ENCODE results near the gene WWOX. TPM values are rescaled to one million over a fixed set of nuclear protein-coding genes. Genes with fewer than 3 reads are reported as not detected.

WWOX gene
- total RNA-seq, 1 donor from 2014 or later = 19.0 TPM

DNA sequence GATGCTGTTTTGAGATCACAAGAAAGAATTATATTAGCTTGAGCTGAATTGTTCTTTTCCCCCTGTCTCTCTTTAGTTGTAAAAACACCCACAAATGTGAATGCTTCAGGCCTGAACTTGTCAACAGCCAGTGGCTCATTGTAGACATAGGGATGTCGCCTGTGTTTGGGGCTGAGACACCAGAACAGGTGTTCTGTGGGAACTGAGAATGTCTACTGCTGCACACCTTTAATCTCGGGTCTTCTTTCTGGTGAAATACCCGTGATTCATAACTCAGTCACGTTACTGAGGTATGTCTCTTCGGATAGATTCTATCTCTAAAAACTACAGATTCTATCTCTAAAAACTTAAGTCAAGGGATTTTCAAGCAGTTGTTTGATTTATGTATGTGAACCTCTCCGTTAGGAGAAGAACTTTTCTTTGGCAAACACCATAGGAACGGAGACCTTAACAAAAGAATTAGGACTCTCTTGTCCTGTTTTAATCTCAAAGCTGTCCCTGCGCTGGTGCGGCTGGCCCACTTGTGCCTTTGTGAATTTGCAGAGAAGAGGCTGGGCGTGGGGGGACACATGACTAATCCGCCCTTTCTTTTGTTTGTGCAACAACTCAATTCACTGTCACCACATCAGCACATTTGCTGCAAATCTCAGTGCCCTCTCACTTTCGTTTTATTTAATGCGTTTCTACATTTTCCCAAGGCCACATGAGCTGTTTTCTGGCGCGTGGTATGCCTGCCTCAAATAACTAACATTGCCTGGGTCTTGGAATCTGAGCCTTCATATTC is 858.1 kb downstream of the WWOX start:
- intact Hi-C loops (cut with micrococcal nuclease) = loop anchor here (5.0 kb wide), 1 partner anchor 770 kb away; no protein-coding TSS in a partner anchor

DNA sequence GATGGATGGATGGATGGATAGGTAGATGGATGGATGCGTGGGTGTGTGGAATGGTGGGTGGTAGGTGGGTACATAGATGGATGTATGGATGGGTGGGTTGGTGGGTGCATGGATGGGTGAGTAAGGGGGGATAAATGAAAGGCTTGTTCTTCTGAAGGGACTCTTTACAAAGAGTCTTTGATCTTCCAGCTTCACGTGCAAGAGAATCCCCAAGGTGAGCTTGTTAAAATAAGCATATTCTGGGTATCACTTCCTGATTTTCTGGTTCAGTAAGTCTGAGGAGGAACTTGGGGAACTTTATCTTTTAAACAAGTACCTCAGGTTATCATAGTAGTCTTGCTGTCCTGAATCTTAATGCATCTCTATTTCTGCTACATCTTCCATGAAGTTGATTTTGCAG is 862.0 kb downstream of the WWOX start:
- intact Hi-C loops (cut with micrococcal nuclease) = loop anchor here (5.0 kb wide), 1 partner anchor 184 kb away; no protein-coding TSS in a partner anchor

DNA sequence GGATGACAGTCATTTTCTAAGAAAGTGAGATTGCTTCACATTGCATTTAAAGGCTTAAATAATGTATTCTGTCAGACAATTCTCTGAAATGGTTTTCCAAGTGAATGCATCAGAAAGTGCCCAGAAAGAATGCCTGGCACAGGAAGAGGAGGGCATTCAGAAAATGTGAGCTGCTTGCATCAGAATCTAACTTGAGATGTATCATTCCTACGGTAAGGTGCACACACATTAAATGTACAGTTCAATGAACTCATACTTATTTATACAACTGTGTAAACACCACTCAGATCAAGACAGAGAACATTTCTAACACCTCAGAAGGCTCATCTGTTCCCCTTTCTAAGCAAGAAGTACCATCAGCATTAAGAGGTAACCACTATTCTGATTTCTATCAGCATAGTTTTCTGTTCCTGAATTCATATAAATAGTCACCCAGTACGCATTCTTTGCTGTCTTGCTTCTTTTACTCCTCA is 863.0 kb downstream of the WWOX start:
- intact Hi-C loops (cut with micrococcal nuclease) = loop anchor here (5.0 kb wide), 1 partner anchor 185 kb away; no protein-coding TSS in a partner anchor

DNA sequence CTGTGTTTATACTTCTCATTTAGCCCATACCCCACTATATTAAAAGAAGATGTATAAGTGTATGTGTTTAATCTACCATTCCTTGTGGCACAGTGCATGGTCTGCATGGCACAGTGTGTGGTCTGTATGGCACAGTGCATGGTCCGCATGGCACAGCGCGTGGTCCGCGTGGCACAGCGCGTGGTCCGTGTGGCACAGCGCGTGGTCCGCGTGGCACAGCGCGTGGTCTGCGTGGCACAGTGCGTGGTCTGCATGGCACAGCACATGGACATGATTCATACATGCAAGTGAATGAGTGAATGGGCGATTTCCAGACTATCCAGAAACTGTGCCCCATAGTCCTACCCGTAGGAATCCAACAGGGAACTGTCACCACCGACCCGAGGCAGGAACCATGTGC is 868.5 kb downstream of the WWOX start:
- intact Hi-C loops (cut with micrococcal nuclease) = no loop called here

DNA sequence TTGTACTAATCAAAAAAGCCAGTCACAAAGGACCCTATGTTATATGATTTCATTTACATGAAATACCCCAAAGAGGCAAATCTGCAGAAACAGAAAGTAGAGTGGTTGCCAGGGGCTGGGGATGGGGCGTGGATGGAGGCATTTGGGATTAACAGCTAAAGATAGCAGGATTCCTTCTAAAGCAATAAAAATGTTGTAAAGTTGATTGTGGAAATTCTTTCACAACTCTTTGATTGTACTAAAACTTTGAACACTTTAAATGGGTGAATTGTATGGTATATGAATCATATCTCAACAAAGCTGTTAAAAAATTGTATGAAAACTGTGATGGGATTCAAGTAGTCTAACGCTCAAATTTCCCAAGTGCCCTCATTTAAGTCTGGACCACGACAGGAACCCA is 870.3 kb downstream of the WWOX start:
- intact Hi-C loops (cut with micrococcal nuclease) = no loop called here

DNA sequence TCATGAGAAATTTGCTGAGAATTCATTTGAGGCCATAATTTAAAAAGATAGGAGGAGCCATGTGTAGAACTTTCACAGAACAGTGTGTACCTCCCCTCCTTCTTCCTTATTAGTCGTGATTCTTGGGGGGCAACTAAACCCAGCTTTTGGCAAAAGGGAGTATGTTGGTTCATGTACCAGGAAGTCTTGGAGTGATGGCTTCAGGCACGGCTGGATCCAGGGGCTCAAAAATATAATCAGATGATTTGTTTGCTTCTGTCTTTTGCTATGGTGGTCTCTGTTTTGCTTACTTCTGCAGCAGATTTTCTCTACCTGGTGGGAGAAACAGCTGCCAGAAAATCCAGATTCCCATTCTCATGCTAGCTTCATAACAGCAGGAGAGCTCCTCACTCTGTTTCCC is 871.2 kb downstream of the WWOX start:
- intact Hi-C loops (cut with micrococcal nuclease) = no loop called here

DNA sequence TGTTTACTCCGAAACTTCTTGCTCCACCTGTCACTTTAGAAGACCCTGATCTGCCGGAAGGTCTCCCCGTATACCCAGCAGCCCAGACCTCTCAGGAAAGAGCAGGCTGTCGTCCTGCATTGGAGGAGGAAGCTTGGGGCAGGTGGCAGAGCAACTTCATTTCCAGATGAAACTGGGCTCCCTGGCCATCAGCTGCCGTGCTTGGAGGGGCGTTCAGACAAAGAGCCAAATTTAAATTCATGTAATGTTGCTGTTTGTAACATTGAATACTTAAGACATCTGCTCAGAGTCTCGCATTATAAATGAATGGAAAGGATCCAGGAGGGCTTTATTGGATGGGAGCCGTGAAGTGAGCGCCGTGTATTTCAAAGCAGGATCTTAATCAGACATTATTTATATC is 872.6 kb downstream of the WWOX start:
- intact Hi-C loops (cut with micrococcal nuclease) = no loop called here

DNA sequence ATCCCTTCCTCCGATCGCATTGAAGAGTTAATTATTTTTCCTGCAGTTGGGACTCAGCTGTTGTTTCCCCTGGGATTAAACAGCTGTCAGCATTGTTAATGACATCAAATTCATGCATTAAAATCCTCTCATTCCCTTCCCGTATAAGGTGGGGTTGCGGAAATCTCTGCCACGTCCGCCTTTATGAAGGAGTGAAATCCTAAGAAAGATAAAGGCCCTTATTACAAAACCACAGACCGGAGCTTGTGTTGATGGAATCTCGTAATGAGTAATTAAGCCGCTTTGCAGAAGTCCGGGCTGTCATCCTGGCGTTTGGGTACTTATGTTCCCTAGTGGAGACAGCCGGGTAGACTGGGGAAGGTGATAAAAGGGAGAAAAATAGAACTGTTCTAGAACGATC is 873.5 kb downstream of the WWOX start:
- intact Hi-C loops (cut with micrococcal nuclease) = no loop called here

DNA sequence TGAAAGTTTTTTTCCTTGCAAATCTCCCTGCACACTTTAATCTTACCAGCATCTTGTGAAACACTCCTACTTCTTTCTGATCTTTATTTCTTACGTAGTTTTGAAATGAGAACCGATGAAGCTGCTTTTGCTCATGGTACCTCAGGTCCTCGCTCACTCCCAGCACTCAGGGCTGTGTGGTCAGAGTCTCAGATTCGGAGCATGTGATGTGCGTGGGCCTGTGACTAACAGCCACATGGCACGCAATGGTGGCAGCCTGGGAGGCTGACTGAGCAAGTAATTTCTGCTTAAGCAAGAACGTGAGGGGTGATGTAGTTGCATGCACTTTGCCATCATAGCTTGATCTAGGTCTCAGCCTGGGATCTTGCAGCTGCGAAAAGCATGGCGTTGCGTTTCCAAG is 876.8 kb downstream of the WWOX start:
- intact Hi-C loops (cut with micrococcal nuclease) = no loop called here

DNA sequence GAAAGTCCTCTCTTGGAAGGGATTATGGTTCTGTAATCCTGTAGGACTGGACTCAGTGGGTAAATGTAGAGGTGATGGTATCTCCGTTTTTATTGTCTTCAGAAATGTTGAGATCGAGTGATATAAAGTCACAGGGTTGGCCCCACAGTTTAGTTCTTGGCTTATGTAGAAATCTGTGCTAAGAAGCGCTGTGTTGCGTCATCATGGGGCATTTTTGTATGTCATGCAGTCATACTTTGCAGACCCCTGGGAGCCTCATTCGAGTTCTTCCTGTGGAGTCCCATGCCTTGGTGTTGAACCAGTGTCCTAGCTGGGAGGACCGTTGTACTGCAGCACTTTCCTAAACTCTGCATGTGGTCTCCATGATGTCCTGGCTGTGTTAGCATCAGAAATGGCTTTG is 881.4 kb downstream of the WWOX start:
- intact Hi-C loops (cut with micrococcal nuclease) = no loop called here

DNA sequence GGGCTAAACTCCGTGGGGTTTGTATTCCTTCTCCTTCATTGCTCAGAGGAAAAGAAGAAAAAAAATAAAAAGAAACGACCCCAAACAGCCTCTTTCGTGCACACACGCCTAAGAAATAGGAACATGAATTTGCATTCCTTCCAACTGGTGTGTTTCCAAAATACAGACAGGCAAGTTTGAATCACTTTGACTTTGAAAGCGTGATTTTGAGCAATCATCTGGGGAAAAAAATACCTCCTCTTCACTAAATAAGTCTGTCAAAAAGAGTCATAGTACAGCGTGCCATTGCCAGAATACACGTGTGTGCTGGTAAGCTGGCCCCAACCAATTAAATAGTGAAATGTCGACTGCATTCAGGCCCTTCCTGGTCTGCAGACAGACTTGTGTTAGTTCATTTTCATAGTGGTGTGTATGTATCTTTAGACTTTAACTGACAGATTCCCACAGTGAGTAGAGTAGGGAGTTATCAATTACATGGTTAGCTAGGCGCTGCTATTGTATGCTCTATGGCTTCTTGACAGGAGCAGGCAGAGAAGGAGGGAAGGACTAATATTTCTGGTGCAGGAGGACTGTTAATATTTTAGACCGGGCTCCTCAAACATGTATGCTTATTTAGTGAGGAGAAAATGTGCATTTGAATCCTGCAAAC is 882.8 kb downstream of the WWOX start:
- intact Hi-C loops (cut with micrococcal nuclease) = no loop called here

DNA sequence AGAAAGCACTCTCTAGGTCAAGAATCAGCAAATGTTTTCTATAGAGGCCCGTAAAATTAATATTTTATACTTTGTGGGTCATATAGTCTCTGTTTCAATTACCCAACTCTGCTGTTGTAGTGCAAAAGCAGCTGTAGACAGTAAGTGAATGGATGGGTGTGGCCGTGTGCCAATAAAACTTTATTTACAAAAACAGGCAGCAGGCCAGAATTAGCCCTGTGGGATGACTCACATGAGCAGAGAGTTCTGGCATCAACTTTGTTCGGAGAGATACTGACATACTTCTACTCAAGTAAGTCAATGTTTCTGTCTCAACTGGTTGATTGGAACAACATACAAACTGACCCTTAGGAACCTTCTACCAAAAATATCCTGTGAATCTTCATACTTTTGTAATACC is 884.9 kb downstream of the WWOX start:
- intact Hi-C loops (cut with micrococcal nuclease) = no loop called here

DNA sequence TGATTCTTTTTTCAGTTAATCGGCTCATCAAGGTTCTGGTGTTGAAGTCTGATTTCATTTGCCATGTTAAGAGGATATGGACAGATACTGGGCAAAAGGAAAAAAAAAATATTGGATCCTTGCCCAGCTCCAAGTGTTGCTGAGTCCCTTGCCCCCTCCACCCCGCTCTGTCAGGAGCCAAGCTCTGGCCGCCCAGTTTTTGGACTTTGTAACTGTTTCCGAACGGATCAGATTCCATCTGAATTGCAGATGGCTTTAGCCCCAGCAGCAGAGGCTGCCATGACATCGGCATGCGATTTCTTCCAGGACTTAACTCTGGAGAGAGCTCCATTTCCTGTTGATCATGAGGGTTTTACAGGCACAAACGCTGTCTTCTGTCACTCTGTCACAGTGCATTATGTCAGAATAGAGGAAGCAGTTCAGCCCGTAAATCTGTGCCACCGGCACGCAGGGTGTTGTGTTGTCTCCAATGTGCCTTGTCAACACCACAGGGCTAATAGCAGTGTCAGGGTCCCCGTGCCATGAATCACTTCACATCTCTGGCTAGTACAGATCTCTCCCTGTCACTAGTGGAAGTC is 885.5 kb downstream of the WWOX start:
- intact Hi-C loops (cut with micrococcal nuclease) = no loop called here

DNA sequence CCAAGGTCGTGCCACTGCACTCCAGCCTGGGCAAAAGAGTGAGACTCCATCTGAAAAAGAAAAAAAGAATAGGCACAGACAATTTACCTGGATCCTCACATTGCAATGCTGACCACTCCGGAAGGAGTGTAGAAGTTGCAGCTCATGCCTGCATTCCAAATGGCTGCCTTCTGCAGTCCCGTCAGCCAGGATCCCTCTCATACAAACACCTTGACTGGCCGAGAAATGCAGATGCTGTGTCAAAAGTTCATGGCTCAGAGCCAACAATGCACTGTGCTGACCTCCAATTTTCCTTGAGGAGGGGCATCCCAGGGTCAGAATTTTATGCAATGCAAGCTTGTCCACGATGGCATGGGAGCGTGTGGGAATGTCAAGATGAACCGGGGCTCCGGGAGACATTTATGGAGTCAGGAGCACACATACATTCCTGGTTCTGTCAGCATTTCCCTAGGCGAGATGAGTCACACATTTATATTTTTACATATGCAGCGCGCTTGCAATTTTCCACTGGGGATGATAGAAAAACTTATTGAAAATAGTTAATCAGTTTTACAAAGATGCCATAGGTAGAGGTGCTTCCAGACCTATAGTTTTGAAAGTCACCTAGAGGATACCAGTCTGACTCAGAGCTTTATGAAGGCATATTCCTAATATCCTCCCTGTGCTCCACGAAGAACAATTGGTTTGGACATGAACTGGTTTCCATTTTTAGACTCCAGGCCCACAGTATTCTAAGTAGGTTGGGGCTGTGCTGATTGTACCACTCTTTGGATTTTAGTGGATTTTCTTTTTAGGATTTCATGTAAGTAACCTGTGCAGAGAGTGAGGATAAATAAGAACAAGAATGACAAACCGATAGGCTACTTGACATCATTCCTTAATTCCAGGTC is 886.5 kb downstream of the WWOX start:
- intact Hi-C loops (cut with micrococcal nuclease) = no loop called here

DNA sequence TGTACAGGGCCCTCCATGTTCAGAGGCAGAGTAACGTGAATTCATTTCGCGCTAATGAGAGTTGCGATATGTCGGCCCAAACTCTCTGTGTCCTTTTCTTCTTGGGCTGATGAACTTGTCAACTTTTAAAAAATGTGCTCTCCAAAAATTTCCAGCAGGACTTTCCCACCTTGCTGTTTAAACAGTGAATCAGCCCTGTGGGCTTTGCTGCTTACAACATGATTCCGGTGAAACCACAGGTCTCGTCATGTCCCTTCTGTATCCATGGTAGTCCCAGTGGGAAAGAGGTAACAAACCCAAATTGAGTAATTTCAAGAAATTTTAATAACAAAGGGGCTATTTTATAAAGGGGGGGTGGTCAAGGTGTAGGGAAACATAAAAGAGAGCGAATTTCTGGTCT is 888.2 kb downstream of the WWOX start:
- intact Hi-C loops (cut with micrococcal nuclease) = no loop called here

DNA sequence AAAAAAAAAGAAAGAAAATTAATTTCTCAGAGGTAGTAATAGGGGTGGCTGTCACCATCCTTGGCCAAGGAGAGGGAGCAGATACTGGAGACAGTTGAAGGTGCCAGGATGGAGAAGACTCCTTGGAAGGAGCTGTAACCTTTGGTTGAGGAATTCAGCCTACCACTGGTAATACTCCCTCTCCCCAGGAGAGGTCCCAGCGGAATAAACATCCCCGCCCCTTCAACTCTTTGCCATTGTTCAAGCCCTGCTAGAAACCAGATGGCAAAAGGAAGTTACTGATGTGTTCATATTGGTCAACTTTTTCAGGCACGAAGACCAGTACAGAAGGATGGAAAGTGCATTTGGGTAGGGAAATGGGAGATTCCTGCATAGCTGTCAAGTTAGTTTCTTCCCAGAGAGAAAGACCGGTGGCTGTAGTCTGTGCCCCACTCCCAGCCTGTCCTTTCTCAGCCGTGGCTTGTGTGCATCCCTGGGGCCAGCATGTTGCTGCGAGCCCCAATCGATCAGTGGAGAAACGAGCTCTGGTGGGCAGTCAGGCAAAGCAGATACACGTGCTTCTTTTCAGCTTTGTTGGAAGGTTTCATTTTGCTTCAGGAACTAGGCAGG is 889.0 kb downstream of the WWOX start:
- intact Hi-C loops (cut with micrococcal nuclease) = no loop called here

DNA sequence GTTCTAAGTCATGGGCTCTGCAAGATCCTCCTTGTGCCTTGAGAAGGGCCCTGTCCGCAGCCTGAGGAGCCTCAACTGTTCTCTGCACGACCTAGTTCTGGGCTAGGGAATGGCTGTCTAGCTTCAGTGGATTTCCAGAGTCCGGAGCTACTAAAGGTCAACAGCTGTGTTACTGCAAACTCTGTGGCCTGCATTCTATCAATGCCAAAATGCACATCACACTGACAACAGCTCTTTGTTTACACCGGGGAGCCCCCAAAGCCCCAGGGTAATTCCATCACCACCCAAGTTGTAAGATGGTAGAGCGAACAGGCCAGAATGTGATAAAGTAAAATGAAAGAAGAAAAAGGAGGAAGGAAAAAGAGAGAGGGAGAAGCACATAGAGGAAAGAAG is 890.9 kb downstream of the WWOX start:
- intact Hi-C loops (cut with micrococcal nuclease) = no loop called here

DNA sequence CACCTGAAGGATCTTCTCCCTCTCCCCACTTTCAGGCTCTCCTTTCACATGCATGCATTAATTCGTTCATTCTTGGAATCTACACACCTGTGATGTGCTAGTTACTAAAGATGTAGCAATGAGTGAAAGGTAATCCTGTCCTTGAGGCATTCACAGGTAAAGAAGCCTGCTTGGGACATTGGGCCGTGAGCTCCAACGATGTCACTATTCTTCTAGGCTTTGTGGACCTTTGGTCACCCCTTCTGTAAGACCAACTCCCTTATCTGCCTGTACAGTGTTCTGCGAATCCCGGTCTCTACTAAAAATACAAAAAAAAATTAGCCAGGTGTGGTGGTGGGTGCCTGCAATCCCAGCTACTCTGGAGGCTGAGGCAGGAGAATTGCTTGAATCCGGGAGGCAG is 892.5 kb downstream of the WWOX start:
- intact Hi-C loops (cut with micrococcal nuclease) = no loop called here

DNA sequence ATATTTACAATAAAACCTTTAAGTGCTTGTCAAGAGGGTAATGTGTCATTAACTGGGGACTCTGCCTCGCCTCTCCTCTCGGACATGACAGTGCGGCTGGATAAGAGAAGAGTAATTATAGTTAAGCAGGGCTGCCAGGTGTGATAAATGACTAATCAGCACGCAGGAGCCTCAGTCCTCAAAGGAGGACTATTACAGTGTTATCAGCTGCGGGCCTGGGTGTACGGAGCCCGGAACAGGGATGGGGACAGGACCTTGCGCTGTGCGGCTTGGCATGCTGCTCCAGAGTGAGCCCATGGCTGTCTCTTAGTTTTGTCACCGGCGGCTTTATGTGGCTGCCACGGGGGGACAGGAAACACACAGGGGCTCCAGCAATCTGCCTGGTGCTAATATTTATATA is 893.9 kb downstream of the WWOX start:
- intact Hi-C loops (cut with micrococcal nuclease) = no loop called here

DNA sequence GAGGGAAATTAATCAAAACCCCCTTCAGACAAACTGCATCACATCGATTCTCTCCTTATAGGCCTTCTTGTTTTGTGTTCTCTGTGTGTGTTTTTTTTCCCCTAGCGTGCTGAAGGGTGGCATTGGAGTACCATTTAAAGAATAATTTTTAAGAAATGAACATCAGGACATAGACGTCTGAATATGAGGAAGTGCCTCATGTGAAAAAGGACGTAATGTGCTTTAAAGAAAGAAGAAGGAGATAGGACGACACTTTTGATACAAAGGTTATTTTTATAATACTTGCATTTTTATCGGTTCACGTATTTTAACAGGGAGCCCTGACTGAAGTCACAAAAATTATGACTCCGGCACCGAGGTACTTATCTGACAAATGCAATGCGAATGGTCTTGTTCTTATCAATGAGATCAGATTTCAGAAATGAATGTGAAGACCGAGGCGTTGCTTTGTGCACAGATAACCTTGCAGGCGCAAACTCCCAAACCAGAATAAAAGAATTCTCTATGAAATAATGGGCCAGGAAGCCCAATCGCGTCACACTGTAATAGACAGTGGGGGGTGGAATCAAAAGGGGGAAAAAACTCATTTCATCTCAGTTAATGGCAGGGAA is 894.8 kb downstream of the WWOX start:
- intact Hi-C loops (cut with micrococcal nuclease) = no loop called here

DNA sequence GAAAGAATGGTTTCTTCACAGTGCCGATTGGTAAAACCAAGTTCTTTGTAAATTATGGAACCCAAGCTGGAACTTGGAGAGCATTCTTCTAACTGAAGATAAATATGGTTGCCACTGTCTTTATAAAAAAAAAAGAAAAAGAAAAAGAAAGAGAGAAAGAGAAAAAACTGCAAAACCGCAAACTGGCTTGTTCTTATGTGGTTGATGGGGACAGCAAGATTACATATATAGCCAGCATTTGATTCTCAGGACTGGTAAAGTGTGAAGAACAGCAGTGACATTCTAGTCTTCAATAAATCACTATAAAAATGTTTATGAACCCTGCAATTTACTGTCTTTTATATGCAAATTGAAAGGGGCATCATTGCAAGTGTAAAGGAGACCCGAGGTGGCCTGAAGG is 896.0 kb downstream of the WWOX start:
- intact Hi-C loops (cut with micrococcal nuclease) = no loop called here
